ENCODE data around the gene GPR135. TPM values are rescaled to one million over a fixed set of nuclear protein-coding genes. Genes with fewer than 3 reads are reported as not detected.

GPR135 gene
- total RNA-seq, 2 donors from 2014 or later: 1.7 to 2.8 TPM

DNA sequence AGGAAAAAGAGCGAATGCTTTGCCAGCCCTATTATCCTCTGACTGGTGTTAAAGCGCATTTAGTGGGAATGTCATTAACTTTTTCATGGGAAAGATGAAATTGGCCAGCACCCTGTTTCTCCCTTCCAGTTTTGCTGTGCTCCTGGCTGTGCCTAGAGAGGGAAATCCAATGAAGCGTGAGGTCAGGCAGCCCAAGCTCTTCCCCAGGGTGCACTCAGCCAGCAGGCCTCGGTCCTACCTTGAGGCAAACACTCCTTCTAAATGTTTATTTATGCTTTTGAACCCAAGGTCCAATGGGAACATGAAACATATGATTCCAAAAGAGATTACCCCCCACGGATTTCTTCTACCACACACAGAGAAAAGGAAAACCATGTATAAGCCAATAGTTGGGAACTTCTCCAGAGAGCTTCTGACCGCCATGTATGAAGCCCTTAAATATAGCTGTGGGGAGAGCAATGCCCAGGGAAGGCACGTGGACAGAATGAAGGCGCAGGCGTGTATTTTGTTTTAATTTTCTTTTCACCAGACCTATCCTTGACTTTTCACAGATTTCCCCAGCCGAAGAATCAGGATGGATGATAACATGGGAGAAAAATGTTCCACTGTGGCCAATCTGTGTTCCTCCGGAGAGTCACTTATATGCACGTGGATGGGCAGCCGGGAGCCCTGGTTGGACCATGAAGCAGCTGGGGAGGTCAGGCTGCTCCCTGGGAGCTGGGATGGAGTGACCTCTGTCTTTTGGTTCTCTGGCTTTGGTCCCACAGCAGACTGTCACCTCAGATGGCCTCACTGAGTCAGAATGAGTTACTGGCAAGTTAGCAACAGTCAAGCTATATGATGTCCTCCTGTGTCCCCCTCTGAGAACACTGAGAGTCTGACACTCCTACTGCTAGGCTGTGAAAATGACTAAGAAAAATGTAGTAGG is 37.3 kb downstream of the GPR135 start:
- peaks cover 3% of the 10 kb centered on the region for H3K4me1 Mint-ChIP-seq
- no peak overlapping the region for H3K4me3 Mint-ChIP-seq
- H3K27me3 Mint-ChIP-seq: peaks cover 31% of the 10 kb centered on the region
- DNase-seq (no peak), ATAC-seq (no peak)
- no peaks in the 10 kb centered on the region for H3K9me3 ChIP-seq (ENCODE audit: control insufficient read depth, low read length, poor library complexity, severe bottlenecking)
- peaks cover 14% of the 10 kb centered on the region for H3K36me3 Mint-ChIP-seq (ENCODE audit: low read depth)
- no peak overlapping the region for H3K27ac Mint-ChIP-seq

GRCh38 chr14:59425322-59425935 is 39.8 kb downstream of the GPR135 start:
- no peak for ATAC-seq
- H3K4me3 Mint-ChIP-seq: no peak overlapping the region
- no peaks in the 10 kb centered on the region for H3K9me3 ChIP-seq (ENCODE audit: control insufficient read depth, low read length, poor library complexity, severe bottlenecking)
- peaks cover 31% of the 10 kb centered on the region for H3K27me3 Mint-ChIP-seq
- H3K27ac Mint-ChIP-seq: no peak overlapping the region
- H3K4me1 Mint-ChIP-seq: peaks cover 3% of the 10 kb centered on the region
- H3K36me3 Mint-ChIP-seq (ENCODE audit: low read depth): peaks cover 14% of the 10 kb centered on the region
- DNase-seq: no peak

- no peaks in the 10 kb centered on the region for H3K9me3 ChIP-seq (ENCODE audit: control insufficient read depth, low read length, poor library complexity, severe bottlenecking)
- peaks cover 14% of the 10 kb centered on the region for H3K36me3 Mint-ChIP-seq (ENCODE audit: low read depth)
- no peak overlapping the region for H3K27ac Mint-ChIP-seq
- H3K27me3 Mint-ChIP-seq: peaks cover 31% of the 10 kb centered on the region
- ATAC-seq (no peak), DNase-seq (no peak)
- H3K4me3 Mint-ChIP-seq: no peak overlapping the region
- peaks cover 3% of the 10 kb centered on the region for H3K4me1 Mint-ChIP-seq
Observed at GRCh38 chr14:59424341-59425071, 40.7 kb downstream of the GPR135 start.

DNA sequence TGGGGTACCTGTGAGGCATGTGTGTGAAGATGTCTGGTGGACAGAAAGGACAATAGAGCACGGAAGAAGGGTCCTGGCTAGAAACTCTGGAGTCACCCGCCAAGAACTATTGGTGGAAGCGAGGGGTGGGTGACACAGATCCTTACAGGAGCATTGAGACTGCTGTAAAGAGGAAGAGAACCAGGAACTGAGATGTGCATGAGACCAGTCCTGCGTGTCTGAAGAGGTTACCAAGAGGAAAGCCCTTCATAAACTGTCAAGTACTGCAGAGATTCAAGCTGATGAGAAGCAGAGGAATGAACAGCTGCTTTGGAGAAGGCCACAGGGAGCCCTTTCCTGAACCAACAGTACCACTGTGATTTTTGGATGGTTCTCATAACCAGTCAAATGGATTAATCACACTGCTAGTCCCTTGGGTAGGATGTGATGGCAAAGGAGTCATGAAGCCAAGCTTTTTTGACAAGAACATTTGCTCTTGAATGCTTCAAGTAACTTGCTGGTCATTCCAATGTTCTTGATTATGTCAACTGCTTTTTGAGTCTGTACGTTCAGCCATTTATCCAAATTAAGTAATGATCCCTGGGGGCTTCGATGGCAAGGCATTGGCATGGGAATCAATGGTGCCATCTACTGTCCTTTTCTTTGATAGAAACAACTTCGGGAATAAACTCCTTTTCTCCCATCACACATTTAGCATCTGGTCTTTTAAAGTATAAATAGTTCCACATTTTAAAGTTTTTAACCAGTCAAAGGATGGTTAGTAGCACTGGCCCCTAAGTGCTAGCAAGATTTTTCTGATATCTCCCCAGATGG is 42.9 kb downstream of the GPR135 start:
- peaks cover 14% of the 10 kb centered on the region for H3K36me3 Mint-ChIP-seq (ENCODE audit: low read depth)
- H3K27ac Mint-ChIP-seq: no peak overlapping the region
- no peak overlapping the region for H3K4me3 Mint-ChIP-seq
- H3K4me1 Mint-ChIP-seq: peaks cover 3% of the 10 kb centered on the region
- DNase-seq (no peak), ATAC-seq (no peak)
- no peaks in the 10 kb centered on the region for H3K9me3 ChIP-seq (ENCODE audit: control insufficient read depth, low read length, poor library complexity, severe bottlenecking)
- H3K27me3 Mint-ChIP-seq: peaks cover 24% of the 10 kb centered on the region

DNA sequence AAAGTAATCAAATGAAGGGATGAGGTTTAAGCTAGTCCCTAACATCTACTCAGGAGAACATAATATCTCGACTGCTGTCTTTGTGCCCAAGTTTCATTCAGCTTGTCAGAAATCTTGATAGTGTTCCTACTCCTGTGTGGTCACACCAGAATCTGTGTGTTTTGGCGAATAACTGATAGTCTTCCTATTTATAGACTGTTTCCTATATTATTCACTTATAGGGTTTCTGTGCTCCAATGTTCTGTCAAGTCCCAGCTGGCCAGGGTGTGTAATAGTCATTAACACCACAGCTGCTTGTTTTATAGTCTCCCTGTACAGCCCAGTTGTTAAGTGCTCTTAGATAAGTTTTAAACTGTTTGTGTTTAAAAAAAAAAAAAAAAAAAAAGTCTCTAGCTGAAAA is 45.9 kb downstream of the GPR135 start:
- H3K27me3 Mint-ChIP-seq: no peaks in the 10 kb centered on the region

GRCh38 chr14:59417311-59417710 is 47.9 kb downstream of the GPR135 start:
- no peaks in the 10 kb centered on the region for H3K9me3 ChIP-seq (ENCODE audit: control insufficient read depth, low read length, poor library complexity, severe bottlenecking)
- DNase-seq: no peak
- Mint-ChIP-seq H3K27me3 (no peaks in the 10 kb centered on the region), H3K4me3 (no peak overlapping the region), H3K36me3 (ENCODE audit: low read depth) (no peaks in the 10 kb centered on the region), H3K27ac (no peak overlapping the region), H3K4me1 (no peaks in the 10 kb centered on the region)
- no peak for ATAC-seq

More for the DNA sequence above, 45.9 kb downstream of the GPR135 start:
- Mint-ChIP-seq H3K4me3 (no peak overlapping the region), H3K36me3 (ENCODE audit: low read depth) (no peaks in the 10 kb centered on the region), H3K4me1 (no peaks in the 10 kb centered on the region), H3K27ac (no peak overlapping the region)
- no peak for ATAC-seq
- DNase-seq: no peak
- H3K9me3 ChIP-seq (ENCODE audit: control insufficient read depth, low read length, poor library complexity, severe bottlenecking): no peaks in the 10 kb centered on the region

GRCh38 chr14:59415836-59416602 is 49.2 kb downstream of the GPR135 start:
- ATAC-seq (no peak), DNase-seq (no peak)
- Mint-ChIP-seq H3K27me3 (no peaks in the 10 kb centered on the region), H3K4me3 (no peak overlapping the region), H3K4me1 (no peaks in the 10 kb centered on the region), H3K27ac (no peak overlapping the region), H3K36me3 (ENCODE audit: low read depth) (no peaks in the 10 kb centered on the region)
- no peaks in the 10 kb centered on the region for H3K9me3 ChIP-seq (ENCODE audit: control insufficient read depth, low read length, poor library complexity, severe bottlenecking)

Other genes with a start within 250 kb of the GPR135 start
- gene L3HYPDH, start 19.0 kb upstream of the GPR135 start, total RNA-seq: 10 to 100 TPM; 13.8 to 17.5 TPM
- gene JKAMP, start 19.1 kb upstream of the GPR135 start, total RNA-seq: 10 to 100 TPM; 17.7 to 18.4 TPM
- under 1 TPM in 1 of 2 donors, not detected in 1; 0.39 TPM for gene CCDC175, start 111.4 kb upstream of the GPR135 start, total RNA-seq

All from T-helper 17 cell (primary cell).